Esophagus squamous epithelium (tissue), 5 donors: ENCODE measurements around the gene KDM7A. TPM values are rescaled to one million over a fixed set of nuclear protein-coding genes. Genes with fewer than 3 reads are reported as not detected.
"Not testable (repeated sequence)": the region's sequence is repeated elsewhere in the genome, so short reads cannot be mapped to it uniquely, and the experiment has no call there.

Experiments used
- DNase-seq: peaks from one replicate; lab custom pipeline; 2025; lab: John Stamatoyannopoulos, UW
- H3K27ac ChIP-seq, 4 donors: fragments of 200-600 bp; sonication (generic); one replicate each; pipeline ENCODE4 v1.5.1; 2016 to 2019; ENCODE audit warnings: mild to moderate bottlenecking in 1 of 4
- H3K27me3 ChIP-seq, 4 donors: fragments of 200-600 bp; sonication (generic); 1 replicate in 3 of 4; 2 replicates in 1 of 4; pipeline versions ENCODE4 v1.5.1 to v1.6.0; 2017 to 2021; ENCODE audit warnings: antibody characterized with exemption in 1 of 4
- H3K36me3 ChIP-seq, 3 donors: fragments of 200-600 bp; sonication (generic); one replicate each; pipeline ENCODE4 v1.5.1; 2016 to 2019
- H3K4me1 ChIP-seq, 3 donors: fragments of 200-600 bp; sonication (generic); one replicate each; pipeline ENCODE4 v1.5.1; 2017 to 2019
- H3K4me3 ChIP-seq, 4 donors: fragments of 200-600 bp; sonication (generic); 1 replicate in 3 of 4; 2 replicates in 1 of 4; pipeline ENCODE4 v1.5.1; 2016 to 2019; ENCODE audit warnings: mild to moderate bottlenecking in 2 of 4, moderate library complexity in 1 of 4
- H3K9me3 ChIP-seq, 3 donors: fragments of 200-600 bp; sonication (generic); one replicate each; pipeline ENCODE4 v1.5.1; 2016 to 2019
- POLR2A ChIP-seq, 4 donors: fragments of 450-650 bp; IDR thresholded peaks; one replicate each; pipeline ENCODE4 v1.6.1; 2017; ENCODE audit warnings: antibody characterized with exemption in 4 of 4, mild to moderate bottlenecking in 4 of 4, moderate library complexity in 3 of 4
- WGBS, 2 donors: methylation state at CpG; one replicate each; pipeline ENCODE4 v1.1.5; 2018; 5-methylcytosine and 5-hydroxymethylcytosine counted together
- intact Hi-C: fragments of 100-400 bp; cut with DNase I; formaldehyde crosslinking; loops from one replicate; pipeline ENCODE4 v1.15.0; 2022
- total RNA-seq, 4 donors: library from RNA; depleted of rRNA; stranded (reverse); fragments of >200 nt; gene quantifications; one replicate each; pipeline ENCODE4 v1.1.0, GENCODE V29; 2016
- TF ChIP-seq, protein P1 (sequence below), 6 experiments: fragments of 450-650 bp in 4 of 6; fragments of 200-600 bp in 2 of 6; sonication (generic) in 2 of 6; IDR thresholded peaks; one replicate each; pipeline ENCODE4 v1.5.1; 2016 to 2019; ENCODE audit warnings: antibody characterized with exemption in 6 of 6, mild to moderate bottlenecking in 4 of 6, moderate library complexity in 4 of 6
- donor health status: DM: yes; HTN: yes; CAD: no.

Gene KDM7A
- total RNA-seq, 4 donors from 2014 or later = 11.5 to 28.3 (median 19.9) TPM

DNA sequence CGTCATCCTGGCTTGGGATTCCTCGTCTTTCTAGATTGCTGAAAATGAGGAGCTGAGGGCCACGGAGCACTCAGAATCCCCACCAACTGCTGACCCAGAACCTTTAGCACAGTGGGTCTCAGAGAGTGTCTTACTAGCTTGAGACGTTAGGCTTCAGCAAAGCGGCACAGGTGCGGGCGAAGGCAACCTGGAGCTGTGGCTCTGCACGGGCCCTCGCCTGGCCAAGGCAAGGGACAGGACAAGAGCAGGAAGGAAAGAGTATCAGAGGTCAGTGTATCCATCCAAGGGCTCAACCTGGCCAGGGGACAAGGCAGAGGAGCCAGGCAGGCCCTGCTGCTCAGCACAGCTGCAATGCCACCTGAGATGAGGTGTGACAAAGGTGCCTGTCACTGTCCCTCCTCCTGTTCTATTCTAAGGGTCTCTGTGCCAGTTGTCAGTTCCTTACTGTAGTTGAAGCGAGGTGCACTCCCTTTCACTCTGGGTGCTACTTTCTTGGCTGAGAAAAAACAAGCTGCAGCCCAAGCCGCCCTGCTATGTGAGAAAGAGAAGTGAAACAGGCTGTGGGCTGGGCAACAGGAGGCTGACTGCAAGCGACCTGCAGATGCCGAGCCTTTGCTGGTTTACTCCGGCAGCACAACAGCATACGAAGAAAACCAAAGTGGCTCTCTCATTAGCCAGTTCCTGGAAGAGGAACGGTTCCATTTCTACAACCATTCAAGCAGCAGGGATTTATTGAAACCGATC, 33.3 kb upstream of the KDM7A start:
- Histone ChIP-seq H3K36me3 (no peaks in the 10 kb centered on the region), H3K4me3 (no peak overlapping the region), H3K4me1 (peaks cover 6 to 35% (median 6%) of the 10 kb centered on the region in 3 donors), H3K27me3 (peaks cover 0 to 7% (median 0%) of the 10 kb centered on the region in 4 donors), H3K9me3 (no peaks in the 10 kb centered on the region), H3K27ac (peak overlapping the region in 1 of 4 donors; percentile 14)
- TF ChIP-seq, protein P1, sequence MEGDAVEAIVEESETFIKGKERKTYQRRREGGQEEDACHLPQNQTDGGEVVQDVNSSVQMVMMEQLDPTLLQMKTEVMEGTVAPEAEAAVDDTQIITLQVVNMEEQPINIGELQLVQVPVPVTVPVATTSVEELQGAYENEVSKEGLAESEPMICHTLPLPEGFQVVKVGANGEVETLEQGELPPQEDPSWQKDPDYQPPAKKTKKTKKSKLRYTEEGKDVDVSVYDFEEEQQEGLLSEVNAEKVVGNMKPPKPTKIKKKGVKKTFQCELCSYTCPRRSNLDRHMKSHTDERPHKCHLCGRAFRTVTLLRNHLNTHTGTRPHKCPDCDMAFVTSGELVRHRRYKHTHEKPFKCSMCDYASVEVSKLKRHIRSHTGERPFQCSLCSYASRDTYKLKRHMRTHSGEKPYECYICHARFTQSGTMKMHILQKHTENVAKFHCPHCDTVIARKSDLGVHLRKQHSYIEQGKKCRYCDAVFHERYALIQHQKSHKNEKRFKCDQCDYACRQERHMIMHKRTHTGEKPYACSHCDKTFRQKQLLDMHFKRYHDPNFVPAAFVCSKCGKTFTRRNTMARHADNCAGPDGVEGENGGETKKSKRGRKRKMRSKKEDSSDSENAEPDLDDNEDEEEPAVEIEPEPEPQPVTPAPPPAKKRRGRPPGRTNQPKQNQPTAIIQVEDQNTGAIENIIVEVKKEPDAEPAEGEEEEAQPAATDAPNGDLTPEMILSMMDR (IDR thresholded peaks at IDR 0.05) = no peak
- TF ChIP-seq POLR2A (IDR thresholded peaks at IDR 0.05) = no peak
- DNase-seq = peak; percentile 22
- intact Hi-C loops = no loop called here
- 58 to 67% methylated on average over 6 to 10 of the region's 17 CpGs for WGBS, 2 donors

- H3K4me1 ChIP-seq = peaks cover 0 to 2% (median 0%) of the 10 kb centered on the region in 3 donors
- 77 to 81% methylated on average over 4 of the region's 4 CpGs for WGBS, 2 donors
- DNase-seq = no peak
- H3K27me3 ChIP-seq = peaks cover 0 to 7% (median 0%) of the 10 kb centered on the region in 4 donors
- TF ChIP-seq POLR2A (IDR thresholded peaks at IDR 0.05) = no peak
- TF ChIP-seq, protein P1 (IDR thresholded peaks at IDR 0.05) = no peak
- no peak overlapping the region for H3K27ac ChIP-seq
- intact Hi-C loops = no loop called here
- H3K9me3 ChIP-seq = no peaks in the 10 kb centered on the region
- H3K36me3 ChIP-seq = no peaks in the 10 kb centered on the region
- no peak overlapping the region for H3K4me3 ChIP-seq
These were observed 30.0 kb upstream of the KDM7A start for GRCh38 chr7:140206616-140207389.

GRCh38 chr7:140205600-140205999, 28.8 kb upstream of the KDM7A start:
- Histone ChIP-seq H3K4me3 (no peak overlapping the region), H3K9me3 (no peaks in the 10 kb centered on the region), H3K4me1 (no peaks in the 10 kb centered on the region), H3K27me3 (peaks cover 0 to 7% (median 0%) of the 10 kb centered on the region in 4 donors), H3K27ac (no peak overlapping the region), H3K36me3 (no peaks in the 10 kb centered on the region)
- DNase-seq = no peak
- intact Hi-C loops = no loop called here
- TF ChIP-seq, protein P1 (IDR thresholded peaks at IDR 0.05) = no peak
- TF ChIP-seq POLR2A (IDR thresholded peaks at IDR 0.05) = no peak
- 74 to 100% methylated on average over 1 to 4 of the region's 4 CpGs for WGBS, 2 donors

- H3K36me3 ChIP-seq = no peaks in the 10 kb centered on the region
- TF ChIP-seq, protein P1 (IDR thresholded peaks at IDR 0.05) = no peak
- no peak for TF ChIP-seq POLR2A (IDR thresholded peaks at IDR 0.05)
- H3K9me3 ChIP-seq = no peaks in the 10 kb centered on the region
- H3K4me1 ChIP-seq = peaks cover 0 to 18% (median 4%) of the 10 kb centered on the region in 3 donors
- H3K4me3 ChIP-seq = no peak overlapping the region
- H3K27ac ChIP-seq = no peak overlapping the region
- intact Hi-C loops = no loop called here
- no peak for DNase-seq
- H3K27me3 ChIP-seq = no peaks in the 10 kb centered on the region
These were observed 26.8 kb upstream of the KDM7A start for GRCh38 chr7:140203556-140203955.

DNA sequence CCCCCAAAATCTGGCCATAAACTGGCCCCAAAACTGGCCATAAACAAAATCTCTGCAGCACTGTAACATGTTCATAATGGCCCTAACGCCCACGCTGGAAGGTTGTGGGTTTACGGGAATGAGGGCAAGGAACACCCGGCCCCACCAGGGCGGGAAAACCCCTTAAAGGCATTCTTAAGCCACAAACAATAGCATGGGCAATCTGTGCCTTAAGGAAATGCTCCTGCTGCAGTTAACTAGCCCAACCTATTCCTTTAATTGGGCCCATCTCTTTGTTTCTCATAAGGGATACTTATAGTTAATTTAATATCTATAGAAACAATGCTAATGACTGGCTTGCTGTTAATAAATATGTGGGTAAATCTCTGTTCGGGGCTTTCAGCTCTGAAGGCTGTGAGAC, 26.2 kb upstream of the KDM7A start:
- H3K4me1 ChIP-seq = peaks cover 0 to 18% (median 4%) of the 10 kb centered on the region in 3 donors
- H3K9me3 ChIP-seq, H3K36me3 ChIP-seq, H3K27me3 ChIP-seq, H3K4me3 ChIP-seq, DNase-seq, H3K27ac ChIP-seq, intact Hi-C loops: not testable (repeated sequence)
- 73 to 75% methylated on average over 6 of the region's 6 CpGs for WGBS, 2 donors
